Measurements from ENCODE around the gene UBASH3A. TPM values are rescaled to one million over a fixed set of nuclear protein-coding genes. Genes with fewer than 3 reads are reported as not detected.

Gene UBASH3A
- total RNA-seq, 3 donors from 2014 or later, result 0.60 to 2.5 (median 1.8) TPM

DNA sequence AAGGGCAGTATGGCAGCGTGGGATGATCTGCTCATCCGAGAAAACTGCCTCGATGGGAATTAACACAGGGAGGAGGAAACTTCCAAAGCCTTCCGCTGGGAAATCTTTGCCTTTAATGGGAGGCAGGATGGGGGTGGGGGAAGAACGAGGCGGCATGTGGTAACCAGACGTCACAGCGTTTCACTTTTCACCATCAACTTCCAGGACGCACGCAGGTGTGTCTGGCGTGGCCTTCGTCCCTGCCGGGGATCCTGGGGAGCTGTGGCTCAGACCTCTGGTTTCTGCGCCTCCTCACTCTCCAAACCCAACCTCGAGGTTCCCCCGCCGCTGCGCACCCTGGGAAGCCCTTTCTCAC, 92.0 kb downstream of the UBASH3A start:
- DNase-seq (peak in 1 of 3 donors; percentile 76), ATAC-seq (peak; percentile 69)
- Histone ChIP-seq H3K4me1 (ENCODE audit: low read depth) (peaks cover 24% of the 10 kb centered on the region), H3K4me3 (peak overlapping the region; percentile 12), H3K36me3 (ENCODE audit: low read depth) (peaks cover 3% of the 10 kb centered on the region), H3K9me3 (no peaks in the 10 kb centered on the region)
- TF ChIP-seq, protein P1, sequence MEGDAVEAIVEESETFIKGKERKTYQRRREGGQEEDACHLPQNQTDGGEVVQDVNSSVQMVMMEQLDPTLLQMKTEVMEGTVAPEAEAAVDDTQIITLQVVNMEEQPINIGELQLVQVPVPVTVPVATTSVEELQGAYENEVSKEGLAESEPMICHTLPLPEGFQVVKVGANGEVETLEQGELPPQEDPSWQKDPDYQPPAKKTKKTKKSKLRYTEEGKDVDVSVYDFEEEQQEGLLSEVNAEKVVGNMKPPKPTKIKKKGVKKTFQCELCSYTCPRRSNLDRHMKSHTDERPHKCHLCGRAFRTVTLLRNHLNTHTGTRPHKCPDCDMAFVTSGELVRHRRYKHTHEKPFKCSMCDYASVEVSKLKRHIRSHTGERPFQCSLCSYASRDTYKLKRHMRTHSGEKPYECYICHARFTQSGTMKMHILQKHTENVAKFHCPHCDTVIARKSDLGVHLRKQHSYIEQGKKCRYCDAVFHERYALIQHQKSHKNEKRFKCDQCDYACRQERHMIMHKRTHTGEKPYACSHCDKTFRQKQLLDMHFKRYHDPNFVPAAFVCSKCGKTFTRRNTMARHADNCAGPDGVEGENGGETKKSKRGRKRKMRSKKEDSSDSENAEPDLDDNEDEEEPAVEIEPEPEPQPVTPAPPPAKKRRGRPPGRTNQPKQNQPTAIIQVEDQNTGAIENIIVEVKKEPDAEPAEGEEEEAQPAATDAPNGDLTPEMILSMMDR (IDR thresholded peaks at IDR 0.05), result no peak
- intact Hi-C loops (cut with DNase I, micrococcal nuclease), result no loop called here

DNA sequence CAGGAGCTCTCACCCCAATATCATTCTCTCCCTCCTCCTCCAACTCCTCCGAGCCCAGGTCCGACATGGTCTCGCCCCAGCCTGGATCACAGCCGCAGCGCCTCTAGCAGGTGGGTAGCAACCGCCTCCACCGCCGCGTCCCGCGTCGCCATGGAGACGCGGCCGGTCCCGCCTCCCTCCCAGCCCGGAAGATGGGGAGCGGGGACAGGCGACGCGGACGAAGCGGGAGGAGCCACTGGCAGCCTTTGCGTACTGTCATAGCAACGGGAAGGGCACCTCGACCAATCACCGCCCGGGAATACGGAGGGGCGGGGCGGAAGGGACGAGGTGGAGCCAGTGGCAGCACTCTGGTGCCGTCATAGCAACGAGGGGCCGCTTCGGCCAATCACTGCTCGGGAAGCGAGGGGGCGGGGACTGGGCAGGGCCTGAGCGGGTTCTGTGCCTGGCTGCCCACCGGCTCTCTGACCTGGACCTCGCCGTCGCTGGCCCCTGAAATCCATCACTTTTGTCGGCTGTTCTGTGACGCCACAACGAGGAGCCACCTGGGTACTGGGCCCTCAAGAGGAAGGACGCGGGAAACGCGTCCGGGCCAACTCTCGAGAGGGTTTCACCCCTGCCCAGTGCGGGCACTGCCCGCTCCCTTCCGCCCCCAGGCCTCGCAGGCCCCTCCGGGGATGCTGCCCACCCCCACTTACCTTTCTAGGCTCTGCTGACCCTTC, 92.6 kb downstream of the UBASH3A start, which contains the start of gene RSPH1:
Gene RSPH1 (minus strand): TSS at position 105 of the 719 bp plus-strand sequence. CDS start 38 bp downstream, at position 67.
- Histone ChIP-seq H3K9me3 (no peaks in the 10 kb centered on the region), H3K4me3 (peak within 1 kb of the TSS; percentile 12), H3K4me1 (ENCODE audit: low read depth) (peaks cover 21% of the 10 kb centered on the region), H3K36me3 (ENCODE audit: low read depth) (peaks cover 3% of the 10 kb centered on the region)
- ATAC-seq (peak; percentile 95), DNase-seq (peak; percentile 99 to 100 (median 100))
- intact Hi-C loops (cut with DNase I, micrococcal nuclease), result no loop called here
- TF ChIP-seq, protein P1 (IDR thresholded peaks at IDR 0.05), result peak; percentile 13

- ATAC-seq (peak; percentile 3), DNase-seq (peak in 1 of 3 donors; percentile 53)
- TF ChIP-seq, protein P1 (IDR thresholded peaks at IDR 0.05), result no peak
- peaks cover 18% of the 10 kb centered on the region for H3K4me1 ChIP-seq (ENCODE audit: low read depth)
- H3K9me3 ChIP-seq, result no peaks in the 10 kb centered on the region
- H3K36me3 ChIP-seq (ENCODE audit: low read depth), result peaks cover 3% of the 10 kb centered on the region
- intact Hi-C loops (cut with DNase I, micrococcal nuclease), result no loop called here
- no peak overlapping the region for H3K4me3 ChIP-seq
Observed at GRCh38 chr21:42496839-42497202, 93.1 kb downstream of the UBASH3A start.

Other genes with a start within 250 kb of the UBASH3A start
- gene ABCG1, start 184.8 kb upstream of the UBASH3A start, total RNA-seq, result 10 to 100 TPM; 44.4 to 67.0 (median 56.8) TPM
- 1,000 to 10,000 TPM in 2 of 3 donors, 100 to 1,000 TPM in 1; 614 to 2,641 (median 2,419) TPM for gene TFF3, start 88.5 kb upstream of the UBASH3A start, total RNA-seq
- gene TFF2, start 52.9 kb upstream of the UBASH3A start, total RNA-seq, result 1 to 10 TPM in 2 of 3 donors, not detected in 1; 1.1 to 1.7 TPM
- gene TFF1, start 37.4 kb upstream of the UBASH3A start, total RNA-seq, result 100 to 1,000 TPM in 1 of 3 donors, 10 to 100 TPM in 1, 1 to 10 TPM in 1; 6.0 to 206 (median 60.1) TPM
- under 1 TPM; 0.35 to 0.72 (median 0.69) TPM for gene TMPRSS3, start 7.8 kb upstream of the UBASH3A start, total RNA-seq
- gene RSPH1, start 92.3 kb downstream of the UBASH3A start, total RNA-seq, result 1 to 10 TPM; 4.0 to 7.6 (median 4.5) TPM
- gene SLC37A1, start 110.0 kb downstream of the UBASH3A start, total RNA-seq, result 100 to 1,000 TPM in 1 of 3 donors, 10 to 100 TPM in 2; 52.3 to 179 (median 92.3) TPM
- gene PDE9A, start 249.7 kb downstream of the UBASH3A start, total RNA-seq, result 100 to 1,000 TPM in 2 of 3 donors, 10 to 100 TPM in 1; 98.4 to 200 (median 167) TPM